ENCODE measurements around the gene WFDC2. TPM values are rescaled to one million over a fixed set of nuclear protein-coding genes. Genes with fewer than 3 reads are reported as not detected.
A peak's percentile ranks its signal among the peaks of the same experiment; 100 is the strongest.

The WFDC2 gene
- total RNA-seq, 2 donors from 2014 or later: not detected

DNA sequence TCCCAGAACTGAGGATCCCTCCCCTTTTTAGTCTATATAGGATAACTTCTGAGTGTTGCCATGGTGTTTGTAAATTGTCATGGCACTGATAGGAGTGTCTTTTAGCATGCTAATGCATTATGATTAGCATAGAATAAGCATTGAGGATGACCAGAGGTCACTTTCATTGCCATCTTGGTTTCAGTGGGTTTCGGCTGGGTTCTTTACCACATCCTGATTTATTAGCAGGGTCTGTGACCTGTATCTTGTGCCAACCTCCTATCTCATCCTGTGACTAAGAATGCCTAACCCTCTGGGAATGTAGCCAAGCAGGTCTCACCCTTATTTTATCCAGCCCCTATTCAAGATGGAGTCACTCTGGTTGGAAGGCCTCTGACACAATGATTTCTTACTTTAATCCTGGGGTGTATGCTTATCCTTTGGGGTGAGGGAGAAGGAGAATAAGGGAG lies 19.6 kb downstream of the WFDC2 start:
- no peaks in the 10 kb centered on the region for H3K4me1 Mint-ChIP-seq (ENCODE audit: low read depth in 2 of 2)
- no peak for DNase-seq (ENCODE audit: low spot score)
- ATAC-seq: no peak
- no peaks in the 10 kb centered on the region for H3K36me3 Mint-ChIP-seq
- peaks cover 36 to 39% of the 10 kb centered on the region in 2 donors for H3K27me3 Mint-ChIP-seq
- no peak overlapping the region for H3K27ac Mint-ChIP-seq
- no peak overlapping the region for H3K4me3 Mint-ChIP-seq
- no peaks in the 10 kb centered on the region for H3K9me3 Mint-ChIP-seq

DNA sequence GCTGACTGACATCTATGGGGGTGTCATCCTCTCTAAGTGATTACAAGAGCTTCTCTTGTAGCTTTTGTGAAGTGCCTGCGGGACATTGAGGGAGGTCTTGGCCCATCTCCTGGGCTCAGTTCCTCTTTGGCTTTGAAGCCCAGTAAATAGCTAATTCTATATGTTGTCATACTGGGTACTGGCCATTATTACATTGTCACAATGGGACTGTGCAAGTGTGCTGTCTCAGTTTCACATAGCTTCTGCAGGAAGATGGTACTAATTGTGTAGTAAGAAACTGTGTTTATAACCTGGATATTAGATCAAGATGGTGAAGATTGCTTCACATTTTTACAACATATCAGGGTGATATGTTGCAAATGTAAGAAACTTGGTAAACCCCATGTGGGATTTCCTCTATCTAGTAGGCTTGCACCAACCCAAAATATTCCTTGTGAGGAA lies 26.0 kb downstream of the WFDC2 start:
- Mint-ChIP-seq H3K4me3 (no peak overlapping the region), H3K36me3 (no peaks in the 10 kb centered on the region), H3K27ac (no peak overlapping the region), H3K27me3 (peaks cover 25 to 35% of the 10 kb centered on the region in 2 donors), H3K9me3 (no peaks in the 10 kb centered on the region), H3K4me1 (ENCODE audit: low read depth in 2 of 2) (no peaks in the 10 kb centered on the region)
- DNase-seq (ENCODE audit: low spot score) (no peak), ATAC-seq (no peak)

DNA sequence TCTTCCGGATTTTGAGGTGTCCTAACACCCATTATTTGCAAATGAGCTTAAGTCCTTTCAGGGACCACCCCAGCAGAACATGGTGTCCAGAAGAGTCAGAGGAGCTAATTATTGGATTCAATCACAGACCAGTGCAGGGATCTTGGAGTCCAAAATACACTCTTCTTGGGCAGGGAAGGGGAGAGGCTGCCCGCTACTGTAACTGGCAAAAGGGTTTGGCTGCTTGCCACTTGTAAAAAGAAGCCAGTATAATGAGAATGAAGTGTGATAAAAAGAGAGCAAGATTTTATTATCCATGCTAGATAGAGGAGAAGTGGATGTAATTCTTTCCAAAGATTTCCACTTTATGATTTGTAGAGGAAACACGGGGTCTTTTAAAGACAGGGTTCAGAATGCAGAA lies 26.6 kb downstream of the WFDC2 start:
- Mint-ChIP-seq H3K4me3 (no peak overlapping the region), H3K9me3 (no peaks in the 10 kb centered on the region), H3K27me3 (peaks cover 23 to 42% of the 10 kb centered on the region in 2 donors), H3K4me1 (ENCODE audit: low read depth in 2 of 2) (no peaks in the 10 kb centered on the region), H3K27ac (no peak overlapping the region), H3K36me3 (no peaks in the 10 kb centered on the region)
- DNase-seq (ENCODE audit: low spot score) (no peak), ATAC-seq (no peak)

DNA sequence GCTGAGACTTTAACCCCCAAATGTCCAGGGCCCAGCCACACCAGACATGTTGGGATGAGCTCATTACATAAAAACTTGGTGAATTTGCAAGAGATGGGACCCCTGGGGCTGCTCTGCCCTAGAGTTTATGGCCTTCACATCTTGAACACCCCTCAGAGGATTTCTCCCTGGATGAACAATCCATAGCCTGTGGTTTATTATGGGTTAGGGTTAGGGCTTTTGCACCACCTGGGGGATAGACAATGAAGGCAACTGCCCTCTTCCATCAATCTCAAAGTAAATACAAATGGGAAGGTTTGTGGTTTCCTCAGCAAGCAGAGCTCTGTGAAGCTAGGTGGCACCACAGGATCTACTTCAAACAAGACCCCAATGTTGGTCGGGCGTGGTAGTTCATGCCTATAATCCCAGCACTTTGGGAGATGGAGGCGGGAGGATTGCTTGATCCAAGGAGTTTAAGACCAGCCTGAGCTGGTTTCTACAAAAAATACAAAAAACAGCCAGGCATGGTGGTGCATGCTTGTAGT lies 28.5 kb downstream of the WFDC2 start:
- no peak for DNase-seq (ENCODE audit: low spot score)
- Mint-ChIP-seq H3K4me1 (ENCODE audit: low read depth in 2 of 2) (no peaks in the 10 kb centered on the region), H3K27me3 (peaks cover 22 to 41% of the 10 kb centered on the region in 2 donors), H3K4me3 (no peak overlapping the region), H3K36me3 (no peaks in the 10 kb centered on the region), H3K27ac (no peak overlapping the region), H3K9me3 (no peaks in the 10 kb centered on the region)
- ATAC-seq: no peak

DNA sequence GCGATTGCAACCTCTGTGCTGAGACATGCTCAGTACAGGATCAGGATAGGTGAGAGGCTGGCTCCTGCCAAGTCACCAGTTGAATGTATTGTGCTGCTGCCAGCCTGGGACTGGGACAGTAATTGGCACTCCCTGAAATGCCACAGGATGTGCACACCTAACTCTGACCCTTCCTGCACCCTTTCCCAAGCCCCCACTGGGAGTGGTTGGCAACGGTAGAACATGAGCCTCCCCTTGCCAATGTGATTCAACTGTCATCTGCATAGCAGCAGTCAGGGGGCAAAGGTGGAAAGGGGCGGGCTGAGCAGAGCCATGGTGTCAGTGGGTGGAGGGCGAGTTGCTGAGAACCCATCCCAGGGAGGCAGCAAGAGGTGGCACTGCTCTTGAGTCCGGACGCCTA lies 30.5 kb downstream of the WFDC2 start:
- Mint-ChIP-seq H3K27ac (no peak overlapping the region), H3K27me3 (peaks cover 22 to 48% of the 10 kb centered on the region in 2 donors), H3K9me3 (no peaks in the 10 kb centered on the region), H3K4me3 (no peak overlapping the region), H3K36me3 (no peaks in the 10 kb centered on the region), H3K4me1 (ENCODE audit: low read depth in 2 of 2) (no peaks in the 10 kb centered on the region)
- DNase-seq (ENCODE audit: low spot score) (no peak), ATAC-seq (peak in 1 of 2 donors; percentile 45)

DNA sequence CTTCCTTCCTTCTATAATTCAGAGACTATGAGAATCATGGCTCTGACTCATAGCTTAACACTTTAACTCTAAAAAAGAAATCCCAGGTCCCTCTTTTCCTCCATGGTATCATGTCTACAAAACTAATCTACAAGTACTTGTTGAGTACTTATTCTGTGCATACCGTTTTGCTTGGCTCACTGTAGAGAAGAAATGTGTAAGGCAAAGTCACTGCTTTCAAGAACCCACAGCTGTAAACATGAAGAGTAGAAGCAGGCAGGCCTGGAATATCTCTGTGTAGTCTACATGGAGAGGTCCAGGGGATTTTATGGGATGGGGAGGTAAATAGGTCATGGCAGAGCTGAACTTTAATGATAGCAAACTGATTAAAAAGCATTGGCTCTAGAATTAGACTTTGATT lies 32.0 kb downstream of the WFDC2 start:
- Mint-ChIP-seq H3K27ac (no peak overlapping the region), H3K27me3 (peaks cover 17 to 44% of the 10 kb centered on the region in 2 donors), H3K4me3 (no peak overlapping the region), H3K4me1 (ENCODE audit: low read depth in 2 of 2) (no peaks in the 10 kb centered on the region), H3K9me3 (no peaks in the 10 kb centered on the region), H3K36me3 (no peaks in the 10 kb centered on the region)
- DNase-seq (ENCODE audit: low spot score): no peak
- ATAC-seq: no peak

DNA sequence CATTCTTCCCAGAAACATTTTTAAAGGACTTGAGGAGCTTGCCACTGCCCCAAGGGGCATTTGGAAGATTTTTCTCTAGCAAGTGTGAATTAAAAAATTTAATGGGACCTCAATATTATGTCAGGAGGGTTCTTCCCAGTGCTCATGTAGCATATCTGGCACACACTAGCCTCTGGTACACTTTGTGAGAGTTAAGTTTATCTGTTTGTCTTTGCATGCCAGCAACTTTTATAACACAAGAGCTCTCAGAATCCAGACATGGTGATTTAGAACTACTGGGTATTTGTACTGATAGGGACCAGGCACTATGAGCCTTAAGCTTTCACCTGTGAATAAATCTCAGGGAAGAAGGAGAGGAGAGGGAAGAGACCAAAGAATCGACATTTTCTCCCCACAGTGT lies 33.0 kb downstream of the WFDC2 start:
- H3K4me3 Mint-ChIP-seq: no peak overlapping the region
- no peak for DNase-seq (ENCODE audit: low spot score)
- H3K9me3 Mint-ChIP-seq: no peaks in the 10 kb centered on the region
- H3K27me3 Mint-ChIP-seq: peaks cover 17 to 47% of the 10 kb centered on the region in 2 donors
- no peak for ATAC-seq
- no peaks in the 10 kb centered on the region for H3K36me3 Mint-ChIP-seq
- no peaks in the 10 kb centered on the region for H3K4me1 Mint-ChIP-seq (ENCODE audit: low read depth in 2 of 2)
- H3K27ac Mint-ChIP-seq: no peak overlapping the region

DNA sequence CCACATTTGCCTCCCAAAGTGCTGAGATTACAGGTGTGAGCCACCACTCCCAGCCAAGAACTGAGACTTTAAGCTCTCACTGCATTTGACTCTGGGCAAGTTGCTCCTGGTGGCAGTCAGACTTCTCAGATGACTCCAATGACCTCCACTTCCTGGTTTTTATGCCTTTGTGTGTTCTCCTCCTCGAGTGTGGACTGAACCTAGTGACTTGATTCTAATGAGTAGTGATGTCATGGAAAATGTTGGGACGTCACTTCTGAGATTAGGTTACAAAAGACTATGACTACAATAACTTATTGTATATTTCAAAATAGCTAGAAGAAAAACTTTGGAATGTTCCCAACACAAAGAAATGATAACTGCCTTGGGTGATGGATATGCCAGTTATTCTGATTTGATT lies 33.9 kb downstream of the WFDC2 start:
- no peaks in the 10 kb centered on the region for H3K4me1 Mint-ChIP-seq (ENCODE audit: low read depth in 2 of 2)
- H3K27ac Mint-ChIP-seq: no peak overlapping the region
- DNase-seq (ENCODE audit: low spot score): no peak
- H3K4me3 Mint-ChIP-seq: no peak overlapping the region
- ATAC-seq: no peak
- no peaks in the 10 kb centered on the region for H3K9me3 Mint-ChIP-seq
- H3K27me3 Mint-ChIP-seq: peaks cover 22 to 54% of the 10 kb centered on the region in 2 donors
- H3K36me3 Mint-ChIP-seq: no peaks in the 10 kb centered on the region

DNA sequence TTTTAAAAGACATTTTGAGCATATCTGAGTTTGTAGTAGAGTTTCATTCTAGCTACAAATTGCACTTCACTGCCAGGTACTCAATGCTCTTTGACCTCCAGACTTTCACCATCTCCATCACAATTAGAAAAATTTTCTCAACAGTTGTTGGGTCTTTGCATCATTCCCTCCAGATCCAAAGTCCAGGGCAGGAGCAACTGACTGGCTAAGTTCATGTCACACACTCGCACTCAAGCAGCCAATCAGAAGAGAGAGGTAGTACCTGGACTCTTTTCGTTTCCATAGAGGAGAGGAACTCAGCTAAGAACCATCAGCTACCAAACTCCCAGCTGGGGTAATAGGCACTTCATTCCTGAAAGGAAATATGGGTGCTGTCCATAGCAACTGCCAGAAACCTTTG lies 36.8 kb downstream of the WFDC2 start:
- H3K36me3 Mint-ChIP-seq: no peaks in the 10 kb centered on the region
- no peak overlapping the region for H3K4me3 Mint-ChIP-seq
- H3K9me3 Mint-ChIP-seq: no peaks in the 10 kb centered on the region
- ATAC-seq: no peak
- no peak overlapping the region for H3K27ac Mint-ChIP-seq
- H3K4me1 Mint-ChIP-seq (ENCODE audit: low read depth in 2 of 2): no peaks in the 10 kb centered on the region
- H3K27me3 Mint-ChIP-seq: peaks cover 24 to 45% of the 10 kb centered on the region in 2 donors
- no peak for DNase-seq (ENCODE audit: low spot score)

DNA sequence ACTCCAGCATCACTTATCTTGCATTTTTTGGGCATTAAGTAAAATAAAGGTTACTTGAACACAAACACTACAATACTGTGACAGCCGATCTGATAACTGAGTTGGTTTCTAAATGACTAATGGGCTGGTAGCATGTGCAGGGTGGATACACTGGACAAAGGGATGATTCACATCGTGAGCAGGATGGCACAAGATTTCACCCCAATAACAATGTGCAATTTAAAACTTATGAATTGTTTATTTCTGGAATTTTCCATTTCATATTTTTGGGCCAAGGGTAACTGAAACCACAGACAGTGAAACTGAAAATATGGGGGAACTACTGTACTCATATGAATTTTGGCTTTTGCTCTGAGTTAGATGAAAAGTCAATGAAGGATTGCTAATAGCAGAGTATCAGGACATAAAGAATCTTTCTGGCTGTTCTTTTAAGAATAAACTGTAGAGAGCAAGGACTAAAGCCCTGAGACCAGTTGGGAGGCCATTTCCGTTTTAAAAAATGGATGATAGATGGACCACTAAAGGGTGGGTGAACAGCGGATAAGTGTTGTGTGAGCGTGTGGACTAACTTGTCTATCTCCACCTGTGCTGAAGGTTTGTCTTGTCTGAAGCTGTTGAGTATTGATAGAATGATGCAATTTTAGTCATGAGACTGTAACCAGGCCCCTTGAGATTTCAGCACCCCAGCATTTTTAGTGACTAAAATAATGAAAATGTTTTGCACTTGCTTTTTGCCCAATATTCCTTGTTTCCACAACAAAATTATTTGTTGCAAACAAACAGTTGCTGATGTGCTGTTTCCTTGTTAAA lies 37.7 kb downstream of the WFDC2 start:
- DNase-seq (ENCODE audit: low spot score) (no peak), ATAC-seq (no peak)
- no peaks in the 10 kb centered on the region for H3K9me3 Mint-ChIP-seq
- H3K36me3 Mint-ChIP-seq: no peaks in the 10 kb centered on the region
- H3K4me1 Mint-ChIP-seq (ENCODE audit: low read depth in 2 of 2): no peaks in the 10 kb centered on the region
- H3K4me3 Mint-ChIP-seq: no peak overlapping the region
- H3K27ac Mint-ChIP-seq: no peak overlapping the region
- H3K27me3 Mint-ChIP-seq: peaks cover 22 to 46% of the 10 kb centered on the region in 2 donors

DNA sequence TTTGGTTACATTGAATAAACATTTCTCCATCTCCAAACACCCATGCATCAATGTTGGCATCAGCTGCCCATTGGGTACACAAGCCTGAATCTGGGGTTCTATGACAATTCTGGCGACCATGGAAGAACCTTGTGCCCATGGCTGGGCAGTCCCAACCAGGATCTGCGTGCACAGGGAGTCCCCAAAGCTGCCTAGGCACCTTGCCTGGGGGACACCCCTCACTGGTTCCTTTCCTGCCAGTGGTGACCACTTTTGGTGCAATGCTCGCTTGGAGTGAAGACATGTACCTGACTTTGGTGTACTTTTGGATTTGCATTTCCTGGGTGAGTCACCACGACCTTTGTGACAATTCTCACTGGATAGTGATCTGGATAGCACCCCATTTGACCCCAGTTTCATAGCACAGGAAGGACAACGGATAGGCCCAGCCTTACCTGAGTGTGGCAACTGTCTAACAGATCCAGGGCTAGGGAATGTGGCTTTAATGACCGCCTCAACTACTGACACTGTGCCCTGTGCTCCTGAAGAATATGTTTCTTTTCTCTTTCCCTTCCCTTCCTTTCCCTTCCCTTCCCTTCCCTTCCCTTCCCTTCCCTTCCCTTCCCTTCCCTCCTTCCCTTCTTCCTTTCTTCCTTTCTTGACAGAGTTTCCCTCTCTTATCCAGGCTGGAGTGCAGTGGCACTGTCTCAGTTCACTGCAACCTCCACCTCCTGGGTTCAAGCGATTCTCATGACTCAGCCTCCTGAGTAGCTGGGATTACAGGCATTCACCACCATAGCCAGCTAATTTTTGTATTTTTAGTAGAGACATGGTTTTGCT lies 38.7 kb downstream of the WFDC2 start:
- no peak overlapping the region for H3K4me3 Mint-ChIP-seq
- no peaks in the 10 kb centered on the region for H3K4me1 Mint-ChIP-seq (ENCODE audit: low read depth in 2 of 2)

DNA sequence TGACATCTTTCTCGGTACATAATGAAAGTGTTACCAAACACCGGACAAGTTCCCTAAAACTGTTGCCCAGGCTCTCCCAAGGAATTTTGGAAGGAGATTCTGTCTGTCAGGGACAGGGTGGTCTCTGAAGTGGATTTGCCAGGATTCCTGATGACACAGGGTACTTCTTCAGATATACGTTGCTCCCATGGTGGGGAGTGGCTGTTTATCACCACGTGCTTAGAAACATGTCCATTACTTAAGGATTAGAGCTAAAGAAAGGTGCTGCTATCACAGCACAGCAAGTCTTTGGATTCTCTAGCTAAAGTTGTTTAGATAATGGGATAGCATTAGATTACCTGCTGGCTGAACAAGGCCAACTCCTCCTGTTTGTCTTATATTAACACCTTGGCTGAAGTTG lies 39.5 kb downstream of the WFDC2 start:
- Mint-ChIP-seq H3K4me1 (ENCODE audit: low read depth in 2 of 2) (no peaks in the 10 kb centered on the region), H3K36me3 (no peaks in the 10 kb centered on the region), H3K27me3 (peaks cover 22 to 47% of the 10 kb centered on the region in 2 donors), H3K27ac (no peak overlapping the region), H3K4me3 (no peak overlapping the region), H3K9me3 (no peaks in the 10 kb centered on the region)
- no peak for DNase-seq (ENCODE audit: low spot score)
- no peak for ATAC-seq

More for the DNA sequence above, 38.7 kb downstream of the WFDC2 start:
- no peaks in the 10 kb centered on the region for H3K36me3 Mint-ChIP-seq
- ATAC-seq (no peak), DNase-seq (ENCODE audit: low spot score) (no peak)
- H3K27me3 Mint-ChIP-seq: peaks cover 22 to 52% of the 10 kb centered on the region in 2 donors
- H3K9me3 Mint-ChIP-seq: no peaks in the 10 kb centered on the region
- H3K27ac Mint-ChIP-seq: peak overlapping the region in 1 of 2 donors; percentile 48

DNA sequence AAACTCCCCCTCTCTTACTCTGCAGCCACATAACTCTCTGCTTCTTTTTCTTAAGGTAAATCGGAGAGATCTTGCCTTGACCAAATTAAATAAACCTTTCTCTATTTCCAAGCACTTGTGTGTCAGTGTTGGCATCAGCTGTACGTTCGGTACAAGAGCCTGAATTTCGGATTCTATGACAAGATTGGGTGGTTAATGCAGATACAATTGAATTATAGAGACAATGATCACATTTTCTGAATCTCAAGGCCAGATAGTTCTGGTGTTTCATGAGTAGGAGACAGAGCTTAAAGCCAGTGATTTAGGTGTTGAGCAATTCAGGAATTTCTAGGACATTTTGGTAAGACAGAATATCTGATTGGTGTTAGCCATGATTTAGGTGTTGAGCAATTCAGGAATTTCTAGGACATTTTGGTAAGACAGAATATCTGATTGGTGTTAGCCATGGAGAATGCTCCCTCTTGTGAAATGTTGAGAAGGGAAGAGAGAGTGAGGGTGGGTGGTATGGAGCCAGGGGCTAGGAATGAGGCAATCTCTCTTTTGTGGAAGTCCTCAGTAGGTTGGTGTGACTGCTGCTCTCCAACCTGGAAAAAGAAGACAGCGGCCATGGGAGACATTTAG lies 40.8 kb downstream of the WFDC2 start:
- Mint-ChIP-seq H3K9me3 (no peaks in the 10 kb centered on the region), H3K36me3 (no peaks in the 10 kb centered on the region), H3K27me3 (peaks cover 26 to 54% of the 10 kb centered on the region in 2 donors), H3K4me3 (no peak overlapping the region), H3K27ac (no peak overlapping the region), H3K4me1 (ENCODE audit: low read depth in 2 of 2) (no peaks in the 10 kb centered on the region)
- ATAC-seq: no peak
- DNase-seq (ENCODE audit: low spot score): no peak

Measured in natural killer cell treated with Interleukin-12 subunit alpha and Interleukin-12 subunit beta and Interleukin-15 and Interleukin-18, amount 100 ng/mL, for 72 hours (primary cell).